ENCODE data around the gene ANP32E. TPM values are rescaled to one million over a fixed set of nuclear protein-coding genes. Genes with fewer than 3 reads are reported as not detected.
"Not testable (repeated sequence)": the region's sequence is repeated elsewhere in the genome, so short reads cannot be mapped to it uniquely, and the experiment has no call there.

ANP32E gene
- total and polyA plus RNA-seq, 9 donors: 16.3 to 43.8 (median 29.7) TPM

GRCh38 chr1:150187560-150187931, 48.4 kb downstream of the ANP32E start:
- Histone ChIP-seq H3K4me3 (no peak overlapping the region), H3K27ac (no peak overlapping the region), H3K27me3 (no peaks in the 10 kb centered on the region), H3K36me3 (no peaks in the 10 kb centered on the region), H3K4me1 (ENCODE audit: insufficient read depth) (no peaks in the 10 kb centered on the region), H3K9me3 (no peaks in the 10 kb centered on the region)
- 2 to 6% (median 4%) methylated on average over 3 of the region's 3 CpGs for WGBS, 3 donors
- no peak for DNase-seq
- TF ChIP-seq CTCF (IDR thresholded peaks at IDR 0.05): peak in 1 of 3 donors; percentile 3
- no peak for TF ChIP-seq POLR2A (IDR thresholded peaks at IDR 0.05)
- TF ChIP-seq EP300 (IDR thresholded peaks at IDR 0.05): no peak
- intact Hi-C loops (cut with DNase I): no loop called here

GRCh38 chr1:150186789-150187559, 48.9 kb downstream of the ANP32E start:
- 23 to 29% (median 24%) methylated on average over 10 of the region's 10 CpGs for WGBS, 3 donors
- H3K27ac ChIP-seq: no peak overlapping the region
- no peaks in the 10 kb centered on the region for H3K36me3 ChIP-seq
- H3K27me3 ChIP-seq: no peaks in the 10 kb centered on the region
- peak; percentile 11 to 52 (median 32) for TF ChIP-seq CTCF (IDR thresholded peaks at IDR 0.05)
- TF ChIP-seq EP300 (IDR thresholded peaks at IDR 0.05): no peak
- H3K4me3 ChIP-seq: no peak overlapping the region
- no peaks in the 10 kb centered on the region for H3K9me3 ChIP-seq
- intact Hi-C loops (cut with DNase I): no loop called here
- no peak for DNase-seq
- H3K4me1 ChIP-seq (ENCODE audit: insufficient read depth): no peaks in the 10 kb centered on the region

GRCh38 chr1:150186438-150186788, 49.5 kb downstream of the ANP32E start:
- 76 to 86% (median 86%) methylated on average over 7 of the region's 7 CpGs for WGBS, 3 donors
- H3K4me3 ChIP-seq; DNase-seq; H3K27ac ChIP-seq; H3K36me3 ChIP-seq; H3K9me3 ChIP-seq; H3K4me1 ChIP-seq (ENCODE audit: insufficient read depth); H3K27me3 ChIP-seq; intact Hi-C loops (cut with DNase I): not testable (repeated sequence)

- H3K9me3 ChIP-seq: no peaks in the 10 kb centered on the region
- no peaks in the 10 kb centered on the region for H3K36me3 ChIP-seq
- no peak for TF ChIP-seq POLR2A (IDR thresholded peaks at IDR 0.05)
- no peak for TF ChIP-seq EP300 (IDR thresholded peaks at IDR 0.05)
- TF ChIP-seq CTCF (IDR thresholded peaks at IDR 0.05): no peak
- 86 to 91% (median 87%) methylated on average over 7 of the region's 7 CpGs for WGBS, 3 donors
- H3K27ac ChIP-seq: no peak overlapping the region
- H3K4me3 ChIP-seq: no peak overlapping the region
- no peak for DNase-seq
- no peaks in the 10 kb centered on the region for H3K27me3 ChIP-seq
- no peaks in the 10 kb centered on the region for H3K4me1 ChIP-seq (ENCODE audit: insufficient read depth)
- intact Hi-C loops (cut with DNase I): no loop called here
Observed at GRCh38 chr1:150185481-150185880, 50.4 kb downstream of the ANP32E start.

- H3K27me3 ChIP-seq: no peaks in the 10 kb centered on the region
- DNase-seq: no peak
- H3K36me3 ChIP-seq: no peaks in the 10 kb centered on the region
- H3K9me3 ChIP-seq: no peaks in the 10 kb centered on the region
- 81 to 91% (median 88%) methylated on average over 3 of the region's 3 CpGs for WGBS, 3 donors
- intact Hi-C loops (cut with DNase I): no loop called here
- no peaks in the 10 kb centered on the region for H3K4me1 ChIP-seq (ENCODE audit: insufficient read depth)
- no peak overlapping the region for H3K27ac ChIP-seq
- H3K4me3 ChIP-seq: no peak overlapping the region
- TF ChIP-seq CTCF (IDR thresholded peaks at IDR 0.05) (no peak), POLR2A (IDR thresholded peaks at IDR 0.05) (no peak)
Observed at GRCh38 chr1:150183061-150183460, 52.9 kb downstream of the ANP32E start.

Data from ovary (tissue), 9 donors.